Suprapubic skin (tissue), 3 donors: ENCODE data around the gene CENPA.

Experiments used
- CTCF ChIP-seq, 2 donors: fragments of 200-600 bp in 1 of 2; fragments of 450-650 bp in 1 of 2; sonication (generic) in 1 of 2; IDR thresholded peaks; one replicate each; pipeline ENCODE4 v1.5.1; 2016 to 2019; ENCODE audit warnings: antibody characterized with exemption in 2 of 2, mild to moderate bottlenecking in 1 of 2, moderate library complexity in 1 of 2
- EP300 ChIP-seq: sonication (generic); formaldehyde crosslinking; IDR thresholded peaks from one replicate; pipeline ENCODE4 v1.6.1; 2017; ENCODE audit warnings: antibody characterized with exemption

- TF ChIP-seq CTCF (IDR thresholded peaks at IDR 0.05): no peak
- no peak for TF ChIP-seq EP300
Measured at GRCh38 chr2:26811791-26812694, 26.2 kb downstream of the CENPA start.
